ENCODE data around the gene ZFAND3.

The ZFAND3 gene

GRCh38 chr6:37897818-37898515, 78.4 kb downstream of the ZFAND3 start:
- no peak for DNase-seq

GRCh38 chr6:37903351-37904340, 84.1 kb downstream of the ZFAND3 start:
- DNase-seq = no peak

- no peak for DNase-seq
Observed at GRCh38 chr6:37904590-37904989, 85.1 kb downstream of the ZFAND3 start.

- no peak for DNase-seq
Observed at GRCh38 chr6:37906121-37906520, 86.6 kb downstream of the ZFAND3 start.

- no peak for DNase-seq
Observed at GRCh38 chr6:37910998-37911397, 91.5 kb downstream of the ZFAND3 start.

- no peak for DNase-seq
Observed at GRCh38 chr6:37913210-37913609, 93.7 kb downstream of the ZFAND3 start.

- no peak for DNase-seq
Observed at GRCh38 chr6:37915463-37915862, 95.9 kb downstream of the ZFAND3 start.

- DNase-seq = no peak
Observed at GRCh38 chr6:37916149-37916548, 96.6 kb downstream of the ZFAND3 start.

- DNase-seq = no peak
Observed at GRCh38 chr6:37916675-37917074, 97.1 kb downstream of the ZFAND3 start.

GRCh38 chr6:37917566-37917965, 98.0 kb downstream of the ZFAND3 start:
- no peak for DNase-seq

- DNase-seq = no peak
Observed at GRCh38 chr6:37919417-37920157, 100.1 kb downstream of the ZFAND3 start.

GRCh38 chr6:37920667-37921066, 101.1 kb downstream of the ZFAND3 start:
- no peak for DNase-seq

GRCh38 chr6:37922563-37922962, 103.0 kb downstream of the ZFAND3 start:
- DNase-seq = no peak

GRCh38 chr6:37923514-37923913, 104.0 kb downstream of the ZFAND3 start:
- DNase-seq = no peak

GRCh38 chr6:37926661-37927060, 107.1 kb downstream of the ZFAND3 start:
- DNase-seq = no peak

GRCh38 chr6:37928217-37928616, 108.7 kb downstream of the ZFAND3 start:
- DNase-seq = no peak

- DNase-seq = no peak
Observed at GRCh38 chr6:37930288-37930971, 110.9 kb downstream of the ZFAND3 start.

- DNase-seq = no peak
Observed at GRCh38 chr6:37931066-37931465, 111.5 kb downstream of the ZFAND3 start.

GRCh38 chr6:37934276-37934675, 114.7 kb downstream of the ZFAND3 start:
- DNase-seq = no peak

- DNase-seq = no peak
Observed at GRCh38 chr6:37936150-37936549, 116.6 kb downstream of the ZFAND3 start.

- no peak for DNase-seq
Observed at GRCh38 chr6:37936906-37937305, 117.4 kb downstream of the ZFAND3 start.

- DNase-seq = no peak
Observed at GRCh38 chr6:37938909-37939308, 119.4 kb downstream of the ZFAND3 start.
